ENCODE data around the gene GATA6. TPM values are rescaled to one million over a fixed set of nuclear protein-coding genes. Genes with fewer than 3 reads are reported as not detected.

GATA6 gene
- total and polyA plus RNA-seq, 2 of the 8 experiments (the other 6 are each of a cell fraction or from before 2014, with no cell fraction given): 0.09 TPM; not detected in 1

- no peaks in the 10 kb centered on the region for H3K9me3 ChIP-seq (ENCODE audit: insufficient read depth in 2 of 2, low read depth in 1 of 2, low read length in 1 of 2)
- H4K5ac ChIP-seq (ENCODE audit: insufficient read length, low read depth, low read length): no peak overlapping the region
- no peak overlapping the region for H2BK12ac ChIP-seq (ENCODE audit: low read depth, low read length)
- ChIA-PET POLR2A (ENCODE audit: partially characterized antibody) (no interaction called here), CTCF (ENCODE audit: partially characterized antibody) (interaction anchor here (0.9 to 3.3 kb wide), 2 partner anchors 13 to 230 kb away, joined by 3 to 10 read pairs; no protein-coding TSS in a partner anchor)
- no peak for TF ChIP-seq YY1 (IDR thresholded peaks at IDR 0.05; ENCODE audit: low read depth, low read length)
- TF ChIP-seq RNF2 (IDR thresholded peaks at IDR 0.05; ENCODE audit: borderline replicate concordance, low read depth, low read length, missing control alignments, poor library complexity, severe bottlenecking): no peak
- no peak for TF ChIP-seq CTBP2 (IDR thresholded peaks at IDR 0.05; ENCODE audit: borderline replicate concordance, insufficient read depth, insufficient read length, low read length)
- no peak for TF ChIP-seq HDAC6 (IDR thresholded peaks at IDR 0.05; ENCODE audit: low read depth, low read length)
- TF ChIP-seq EZH2 (IDR thresholded peaks at IDR 0.05; ENCODE audit: low read depth, low read length, severe bottlenecking): no peak
- WGBS, 2 experiments (ENCODE audit: extremely low coverage in 1 of 2, insufficient coverage in 1 of 2, insufficient read length in 1 of 2, insufficient replicate concordance in 2 of 2, low coverage in 1 of 2, low lambda C conversion rate in 2 of 2, missing lambda C conversion rate in 1 of 2): 89% methylated on average over 6 of the region's 6 CpGs; no CpG with 5 or more reads in 1 of the 2 experiments
- no peaks in the 10 kb centered on the region for H3K79me2 ChIP-seq (ENCODE audit: control insufficient read depth in 1 of 2, insufficient read depth in 2 of 2, low read length in 2 of 2)
- no peak overlapping the region for H3K27ac ChIP-seq (ENCODE audit: low read depth, low read length)
- no peak overlapping the region for H3K14ac ChIP-seq (ENCODE audit: insufficient read length)
- H3K23ac ChIP-seq (ENCODE audit: insufficient read length): no peak overlapping the region
- H4K8ac ChIP-seq (ENCODE audit: extremely low read depth, insufficient read depth, low read length): no peak overlapping the region
- FAIRE-seq: no peak
- no peak for DNase-seq (ENCODE audit: low read depth in 1 of 2, low spot score in 2 of 2)
- H3K56ac ChIP-seq (replicated peaks; ENCODE audit: insufficient read length, low read depth, low read length): no peak overlapping the region
- no peak overlapping the region for H3K18ac ChIP-seq (ENCODE audit: extremely low read depth, low read length)
- no peaks in the 10 kb centered on the region for H4K20me1 ChIP-seq (replicated peaks in 1 of 2; ENCODE audit: control insufficient read depth in 1 of 2, insufficient read depth in 2 of 2, low read length in 2 of 2)
- H3K4me3 ChIP-seq (ENCODE audit: extremely low read depth in 1 of 4, insufficient read depth in 2 of 4, low read depth in 3 of 4, low read length in 4 of 4): no peak overlapping the region
- no peaks in the 10 kb centered on the region for H3K23me2 ChIP-seq (ENCODE audit: low read depth, low read length)
- H3K4me2 ChIP-seq (ENCODE audit: insufficient read depth in 1 of 2, low read depth in 2 of 2, low read length in 2 of 2): no peak overlapping the region
- no peak overlapping the region for H3K9ac ChIP-seq (replicated peaks in 1 of 4; ENCODE audit: extremely low read depth in 1 of 4, low read depth in 3 of 4, low read length in 3 of 4)
- H4K91ac ChIP-seq (replicated peaks; ENCODE audit: insufficient read length, low read length): no peak overlapping the region
- H3K79me1 ChIP-seq (ENCODE audit: low read depth, low read length): no peaks in the 10 kb centered on the region
- peaks cover 0 to 5% (median 1%) of the 10 kb centered on the region in 4 experiments; a peak in 2 of 7 replicates for H3K4me1 ChIP-seq (replicated peaks in 1 of 4; ENCODE audit: control insufficient read depth in 3 of 4, insufficient read depth in 4 of 4, low read length in 3 of 4)
- H2BK15ac ChIP-seq (ENCODE audit: low read length): no peak overlapping the region
- H3K27me3 ChIP-seq (replicated peaks in 1 of 4; ENCODE audit: control insufficient read depth in 3 of 4, extremely low read depth in 1 of 4, insufficient read depth in 3 of 4, low read length in 3 of 4): no peaks in the 10 kb centered on the region
- no peak overlapping the region for H2BK120ac ChIP-seq (replicated peaks; ENCODE audit: low read depth, low read length)
- H2BK5ac ChIP-seq (ENCODE audit: low read depth, low read length): no peak overlapping the region
- H2AK5ac ChIP-seq (ENCODE audit: low read depth, low read length): no peak overlapping the region
- H3K36me3 ChIP-seq (ENCODE audit: control insufficient read depth in 2 of 4, insufficient read depth in 4 of 4, low read length in 3 of 4): no peaks in the 10 kb centered on the region
- no peak overlapping the region for H2BK20ac ChIP-seq (ENCODE audit: low read length)
- H2AFZ ChIP-seq (ENCODE audit: low read length): no peak overlapping the region
- no peak overlapping the region for H3K4ac ChIP-seq (replicated peaks; ENCODE audit: insufficient read length, low read depth, low read length)
Observed at GRCh38 chr18:22199005-22199404, 29.6 kb downstream of the GATA6 start.
